Activated T-helper 17 cell treated with anti-CD3 and anti-CD28 coated beads, Interleukin-2, amount 50 U/mL, for 72 hours (primary cell): ENCODE results near the gene SPIN3. TPM values are rescaled to one million over a fixed set of nuclear protein-coding genes. Genes with fewer than 3 reads are reported as not detected.
"Not testable (repeated sequence)": the region's sequence is repeated elsewhere in the genome, so short reads cannot be mapped to it uniquely, and the experiment has no call there.

ENCODE experiments used
- ATAC-seq: fragments of 150-1000 bp; cut with Tn5 transposase; replicated peaks from 2 replicates; pipeline ENCODE4 v1.10.0; 2021; ENCODE audit warnings: mild to moderate bottlenecking, moderate library complexity
- H3K27ac Mint-ChIP-seq: one replicate; pipeline ENCODE4 v1.8.0; 2022; ENCODE audit warnings: mixed read lengths
- H3K27me3 Mint-ChIP-seq: one replicate; pipeline ENCODE4 v1.8.0; 2022; ENCODE audit warnings: mixed read lengths
- H3K36me3 Mint-ChIP-seq: one replicate; pipeline ENCODE4 v1.8.0; 2022; ENCODE audit warnings: low read depth, mild to moderate bottlenecking, mixed read lengths
- H3K4me1 Mint-ChIP-seq: one replicate; pipeline ENCODE4 v1.8.0; 2022; ENCODE audit warnings: mixed read lengths
- H3K4me3 Mint-ChIP-seq: one replicate; pipeline ENCODE4 v1.8.0; 2022; ENCODE audit warnings: mild to moderate bottlenecking, mixed read lengths
- H3K9me3 Mint-ChIP-seq: one replicate; pipeline ENCODE4 v1.8.0; 2022; ENCODE audit warnings: mixed read lengths
- total RNA-seq, 2 donors: library from RNA; stranded (reverse); gene quantifications; one replicate each; pipeline ENCODE4 v1.2.3, GENCODE V29; 2022

Gene SPIN3
- total RNA-seq = 10 to 100 TPM in 1 of 2 donors, 1 to 10 TPM in 1; 7.6 to 11.7 TPM

- no peaks in the 10 kb centered on the region for H3K27me3 Mint-ChIP-seq
- H3K9me3 Mint-ChIP-seq = no peaks in the 10 kb centered on the region
- peak within 1 kb of the TSS; percentile 84 for H3K27ac Mint-ChIP-seq
- H3K4me3 Mint-ChIP-seq = peak within 1 kb of the TSS; percentile 88
- peaks cover 12% of the 10 kb centered on the region for H3K4me1 Mint-ChIP-seq
- peak; percentile 98 for ATAC-seq
- H3K36me3 Mint-ChIP-seq = peaks cover 28% of the 10 kb centered on the region
These were observed at the start of gene SPIN3 for GRCh38 chrX:56995271-56995994. Gene SPIN3 (minus strand): TSS chrX:56995541. CDS start chrX:56994947, 594 bp downstream.

DNA sequence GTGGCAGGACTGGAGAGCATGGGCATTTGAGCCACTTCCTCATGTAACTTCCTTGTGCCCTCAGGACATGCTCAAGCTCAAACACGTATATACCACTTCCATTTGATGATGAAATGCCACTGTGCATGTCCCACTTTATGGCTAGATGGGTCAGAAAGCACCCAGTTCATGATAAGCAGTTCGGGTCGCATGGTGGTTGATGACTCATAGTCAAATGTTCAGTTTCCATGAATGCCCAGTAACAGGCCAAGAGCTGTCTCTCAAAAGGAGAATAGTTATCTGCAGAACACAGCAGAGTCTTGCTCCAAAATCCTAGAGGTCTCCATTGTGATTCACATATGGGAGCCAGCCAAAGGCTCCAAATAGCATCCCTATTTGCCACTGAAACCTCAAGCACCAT lies 48.9 kb upstream of the SPIN3 start:
- no peak overlapping the region for H3K27ac Mint-ChIP-seq
- ATAC-seq = no peak
- H3K4me3 Mint-ChIP-seq = no peak overlapping the region
- H3K4me1 Mint-ChIP-seq = no peaks in the 10 kb centered on the region
- no peaks in the 10 kb centered on the region for H3K9me3 Mint-ChIP-seq
- peaks cover 6% of the 10 kb centered on the region for H3K27me3 Mint-ChIP-seq
- H3K36me3 Mint-ChIP-seq = no peaks in the 10 kb centered on the region

DNA sequence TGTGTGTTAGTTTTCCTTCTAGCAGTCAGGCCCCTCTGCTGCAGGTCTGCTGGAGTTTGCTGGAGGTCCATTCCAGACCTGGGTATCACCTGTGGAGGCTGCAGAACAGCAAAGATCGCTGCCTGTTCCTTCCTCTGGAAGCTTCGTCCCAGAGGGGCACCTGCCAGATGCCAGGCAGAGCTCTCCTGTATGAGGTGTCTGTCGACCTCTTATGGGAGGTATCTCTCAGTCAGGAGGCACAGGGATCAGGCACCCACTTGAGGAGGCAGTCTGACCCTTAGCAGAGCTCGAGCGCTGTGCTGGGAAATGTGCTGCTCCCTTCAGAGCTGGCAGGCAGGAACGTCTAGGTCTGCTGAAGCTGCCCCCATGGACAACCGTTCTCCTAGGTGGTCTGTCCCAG lies 41.9 kb upstream of the SPIN3 start:
- not testable (repeated sequence) for H3K9me3 Mint-ChIP-seq, H3K4me1 Mint-ChIP-seq, H3K27me3 Mint-ChIP-seq, H3K36me3 Mint-ChIP-seq, ATAC-seq, H3K27ac Mint-ChIP-seq, H3K4me3 Mint-ChIP-seq

DNA sequence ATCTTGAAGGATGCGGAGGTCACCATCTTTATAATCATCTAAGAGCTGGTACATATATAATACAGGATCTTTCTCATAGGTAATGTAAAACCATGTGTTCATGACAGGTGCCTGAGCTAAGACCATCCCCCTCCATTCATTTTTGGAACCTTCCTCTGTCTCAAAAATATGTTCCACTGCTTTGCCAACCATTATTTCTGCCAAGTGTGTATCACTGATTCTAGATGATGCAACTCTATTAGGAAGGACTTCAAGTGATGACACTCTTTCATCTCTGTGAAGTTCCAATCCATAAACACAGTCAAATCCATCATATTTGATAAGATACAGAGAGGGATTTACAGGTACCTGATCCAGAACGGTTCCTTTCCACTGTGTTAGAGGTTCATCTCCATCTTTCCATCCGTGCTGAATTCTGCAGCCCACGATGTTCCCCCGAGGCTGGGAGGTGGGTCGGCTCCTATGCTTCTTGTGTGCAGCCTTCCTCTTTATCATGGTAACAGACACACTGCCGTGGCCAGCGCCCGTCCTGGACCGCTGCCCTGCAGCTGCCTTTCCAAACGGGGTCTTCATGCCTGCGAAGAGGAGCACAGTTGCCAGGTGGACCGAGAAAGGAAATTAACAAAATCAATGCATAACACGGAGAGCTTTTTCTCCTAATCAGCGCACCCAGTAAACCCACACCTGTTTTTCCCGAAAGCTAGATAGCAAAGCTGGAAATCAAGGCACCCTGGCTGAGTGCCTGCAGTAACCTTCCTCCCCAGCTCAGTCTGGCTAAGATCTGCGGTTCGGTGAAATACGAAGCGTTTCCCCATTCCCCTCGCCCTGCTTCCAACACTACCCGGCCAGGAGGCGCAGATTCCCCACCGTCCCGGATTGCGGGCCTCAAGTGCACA lies 718 bp downstream of the SPIN3 start:
- peak overlapping the region; percentile 88 for H3K4me3 Mint-ChIP-seq
- H3K27ac Mint-ChIP-seq = peak overlapping the region; percentile 84
- ATAC-seq = peak; percentile 38
- H3K36me3 Mint-ChIP-seq = peaks cover 28% of the 10 kb centered on the region
- peaks cover 12% of the 10 kb centered on the region for H3K4me1 Mint-ChIP-seq
- no peaks in the 10 kb centered on the region for H3K9me3 Mint-ChIP-seq
- H3K27me3 Mint-ChIP-seq = no peaks in the 10 kb centered on the region

DNA sequence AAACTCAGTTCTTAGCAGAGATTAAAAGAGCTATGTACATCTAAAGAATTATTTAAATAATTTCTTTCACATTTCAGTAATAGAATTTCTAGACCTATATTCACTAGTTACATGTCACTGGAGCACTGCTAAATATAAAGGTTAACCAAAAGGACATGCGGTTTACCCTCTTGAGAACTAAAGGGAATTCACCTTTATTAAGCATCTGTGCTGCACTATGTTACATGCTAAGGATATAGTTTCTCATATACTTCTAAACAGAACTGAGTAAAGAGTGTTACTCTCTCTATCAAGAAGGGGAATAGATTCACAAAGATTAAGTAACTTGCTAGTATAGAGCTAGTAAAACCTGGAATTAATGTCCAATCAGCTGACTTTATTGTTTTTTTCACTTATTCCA lies 7.6 kb downstream of the SPIN3 start:
- Mint-ChIP-seq H3K36me3 (peaks cover 51% of the 10 kb centered on the region), H3K4me1 (peaks cover 22% of the 10 kb centered on the region), H3K27me3 (no peaks in the 10 kb centered on the region), H3K27ac (no peak overlapping the region), H3K4me3 (no peak overlapping the region), H3K9me3 (no peaks in the 10 kb centered on the region)
- no peak for ATAC-seq

DNA sequence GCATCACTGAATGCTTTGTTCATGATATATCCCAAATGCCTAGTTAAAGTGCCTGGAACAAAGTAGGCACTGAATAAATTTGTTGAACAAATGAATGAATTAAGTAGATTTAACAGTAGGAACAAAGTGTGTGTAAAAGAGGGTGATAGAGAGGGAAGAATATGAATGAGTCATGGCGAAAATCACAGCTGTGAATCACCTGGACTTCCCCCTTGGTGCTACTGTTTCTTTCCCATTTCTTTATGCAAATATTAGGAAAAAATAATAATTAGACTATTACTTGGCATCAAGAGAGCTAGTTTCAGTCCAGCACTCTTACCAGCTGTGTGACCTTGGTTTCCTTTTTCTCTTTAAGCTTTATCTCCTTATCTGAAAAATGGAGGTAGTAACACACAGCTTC lies 9.2 kb downstream of the SPIN3 start:
- H3K36me3 Mint-ChIP-seq = peaks cover 41% of the 10 kb centered on the region
- ATAC-seq = peak; percentile 73
- H3K27me3 Mint-ChIP-seq = no peaks in the 10 kb centered on the region
- peaks cover 16% of the 10 kb centered on the region for H3K4me1 Mint-ChIP-seq
- H3K9me3 Mint-ChIP-seq = no peaks in the 10 kb centered on the region
- H3K4me3 Mint-ChIP-seq = peak overlapping the region; percentile 20
- H3K27ac Mint-ChIP-seq = peak overlapping the region; percentile 86

DNA sequence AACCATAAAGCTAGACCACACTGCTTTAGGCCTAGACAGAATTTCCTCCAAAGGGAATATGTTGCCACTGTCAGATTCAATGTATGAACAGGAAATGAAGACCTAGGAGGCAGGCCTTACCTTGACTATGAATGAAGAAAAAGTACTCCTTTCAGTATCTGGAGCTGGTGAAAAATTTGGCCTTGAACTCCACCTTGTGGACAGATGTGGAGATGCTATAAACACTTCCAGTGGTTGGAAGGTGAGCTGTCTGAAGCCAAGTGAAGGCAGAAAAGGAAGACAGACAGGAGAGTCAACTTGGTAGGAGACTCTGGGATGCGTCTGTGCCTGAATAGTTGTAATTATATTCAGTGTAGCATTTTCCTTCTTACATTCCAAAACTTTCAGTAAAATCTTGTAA lies 17.2 kb downstream of the SPIN3 start:
- Mint-ChIP-seq H3K4me3 (no peak overlapping the region), H3K27me3 (no peaks in the 10 kb centered on the region), H3K4me1 (no peaks in the 10 kb centered on the region), H3K27ac (no peak overlapping the region), H3K36me3 (peaks cover 58% of the 10 kb centered on the region), H3K9me3 (no peaks in the 10 kb centered on the region)
- ATAC-seq = peak; percentile 67

DNA sequence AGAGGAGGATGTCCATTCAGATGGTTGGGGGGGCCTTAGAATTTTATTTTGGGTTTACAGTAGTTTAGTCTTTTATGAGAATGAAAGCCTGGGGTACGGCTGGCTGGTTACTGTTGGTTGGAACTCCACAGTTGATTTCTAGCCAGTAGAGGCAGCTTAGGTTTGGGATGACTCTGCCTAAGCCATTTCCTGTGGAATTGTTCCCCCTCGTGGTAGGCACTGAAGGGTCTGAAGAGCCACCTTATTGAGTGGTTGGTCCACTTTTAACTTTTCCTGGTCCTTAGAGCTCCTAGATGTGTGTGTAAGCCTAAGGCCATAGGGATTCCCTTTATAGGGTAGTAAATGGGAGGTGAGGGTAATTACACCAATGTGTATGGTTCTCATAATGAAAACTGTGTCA lies 19.7 kb downstream of the SPIN3 start:
- H3K9me3 Mint-ChIP-seq = no peaks in the 10 kb centered on the region
- H3K4me3 Mint-ChIP-seq = no peak overlapping the region
- peaks cover 54% of the 10 kb centered on the region for H3K36me3 Mint-ChIP-seq
- H3K4me1 Mint-ChIP-seq = no peaks in the 10 kb centered on the region
- H3K27me3 Mint-ChIP-seq = no peaks in the 10 kb centered on the region
- H3K27ac Mint-ChIP-seq = no peak overlapping the region
- no peak for ATAC-seq

DNA sequence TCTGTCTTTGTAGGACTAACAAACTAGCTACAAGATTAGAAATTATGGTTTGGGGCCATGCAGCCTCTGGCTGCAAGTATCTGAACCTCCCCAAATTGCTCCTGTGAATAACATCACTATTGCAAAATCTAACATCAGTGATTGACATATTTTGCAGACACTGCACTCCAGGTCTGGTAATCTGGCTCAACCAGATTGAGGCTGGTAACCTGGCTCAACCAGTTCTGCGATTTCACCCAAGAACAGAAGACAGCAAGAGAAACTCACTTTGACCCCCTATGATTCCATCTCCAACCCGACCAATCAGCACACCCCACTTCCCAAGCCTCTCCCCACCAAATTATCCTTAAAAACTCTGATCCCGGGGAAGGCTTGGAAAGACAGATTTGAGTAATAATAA lies 20.9 kb downstream of the SPIN3 start:
- Mint-ChIP-seq H3K4me3 (no peak overlapping the region), H3K27me3 (no peaks in the 10 kb centered on the region), H3K9me3 (no peaks in the 10 kb centered on the region), H3K4me1 (no peaks in the 10 kb centered on the region), H3K27ac (no peak overlapping the region), H3K36me3 (peaks cover 51% of the 10 kb centered on the region)
- no peak for ATAC-seq

- Mint-ChIP-seq H3K27me3 (no peaks in the 10 kb centered on the region), H3K27ac (no peak overlapping the region), H3K9me3 (no peaks in the 10 kb centered on the region), H3K4me3 (no peak overlapping the region), H3K4me1 (no peaks in the 10 kb centered on the region), H3K36me3 (peaks cover 14% of the 10 kb centered on the region)
- no peak for ATAC-seq
These were observed 25.8 kb downstream of the SPIN3 start for GRCh38 chrX:56969559-56969958.

DNA sequence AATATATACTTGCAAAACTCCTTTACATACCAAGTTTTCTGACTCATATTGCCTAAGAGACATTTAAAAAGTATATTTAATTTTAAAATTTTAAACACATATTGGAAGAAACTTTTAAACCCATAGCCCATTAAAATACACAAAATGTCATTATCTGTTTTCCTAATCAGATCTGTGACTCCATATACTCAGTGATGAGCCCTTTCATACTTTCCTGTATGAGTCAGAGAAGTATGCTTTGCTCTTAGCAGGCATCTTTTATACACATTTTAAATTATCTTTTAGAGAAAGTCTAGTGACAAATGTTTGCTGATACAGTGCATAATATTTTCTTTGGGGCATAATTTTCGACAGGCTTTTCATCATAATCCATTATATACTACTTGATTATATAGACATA lies 26.4 kb downstream of the SPIN3 start:
- no peaks in the 10 kb centered on the region for H3K4me1 Mint-ChIP-seq
- peaks cover 12% of the 10 kb centered on the region for H3K36me3 Mint-ChIP-seq
- H3K9me3 Mint-ChIP-seq = no peaks in the 10 kb centered on the region
- no peak for ATAC-seq
- H3K4me3 Mint-ChIP-seq = no peak overlapping the region
- H3K27me3 Mint-ChIP-seq = no peaks in the 10 kb centered on the region
- no peak overlapping the region for H3K27ac Mint-ChIP-seq

DNA sequence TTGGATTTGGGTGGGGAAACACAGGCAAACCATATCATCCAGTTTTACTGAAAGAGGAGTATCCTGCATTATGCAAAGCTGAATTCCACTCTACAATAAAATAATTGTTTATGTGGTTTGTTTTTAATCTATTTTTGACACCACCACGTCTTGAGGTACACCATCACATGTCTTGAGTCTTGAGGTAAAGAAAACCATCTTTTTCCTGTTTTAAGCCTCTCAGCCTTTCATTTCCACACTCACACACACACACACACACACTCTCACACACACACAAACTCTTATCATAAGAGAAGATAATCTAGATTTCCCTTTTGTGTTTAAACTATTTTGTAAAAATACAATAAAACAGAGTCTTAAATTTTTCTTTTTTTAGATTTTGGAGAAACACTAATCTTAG lies 32.0 kb downstream of the SPIN3 start:
- H3K36me3 Mint-ChIP-seq = peaks cover 10% of the 10 kb centered on the region
- H3K4me1 Mint-ChIP-seq = no peaks in the 10 kb centered on the region
- ATAC-seq = no peak
- no peak overlapping the region for H3K4me3 Mint-ChIP-seq
- no peaks in the 10 kb centered on the region for H3K27me3 Mint-ChIP-seq
- H3K9me3 Mint-ChIP-seq = no peaks in the 10 kb centered on the region
- no peak overlapping the region for H3K27ac Mint-ChIP-seq

DNA sequence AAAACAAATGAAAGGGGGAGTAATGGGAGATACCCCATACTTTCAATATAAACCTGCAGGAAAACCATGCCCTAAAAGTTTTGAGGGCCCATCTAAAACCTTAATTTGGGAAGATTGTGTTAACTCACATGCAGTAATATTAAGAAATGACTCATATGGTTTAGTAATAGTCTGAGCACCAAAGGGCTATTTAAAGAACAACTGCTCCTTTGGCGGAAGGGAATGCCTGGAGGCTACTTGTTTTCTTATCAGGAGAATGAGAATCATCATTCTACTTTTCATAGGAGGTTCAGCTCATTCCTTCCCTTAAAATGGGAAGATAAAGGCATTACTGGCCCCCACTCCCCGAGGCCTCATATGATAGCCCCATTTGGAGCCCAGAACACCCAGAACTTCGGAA lies 47.6 kb downstream of the SPIN3 start:
- Mint-ChIP-seq H3K4me3 (no peak overlapping the region), H3K9me3 (peaks cover 3% of the 10 kb centered on the region), H3K4me1 (no peaks in the 10 kb centered on the region), H3K27ac (no peak overlapping the region), H3K36me3 (no peaks in the 10 kb centered on the region), H3K27me3 (no peaks in the 10 kb centered on the region)
- ATAC-seq = no peak

DNA sequence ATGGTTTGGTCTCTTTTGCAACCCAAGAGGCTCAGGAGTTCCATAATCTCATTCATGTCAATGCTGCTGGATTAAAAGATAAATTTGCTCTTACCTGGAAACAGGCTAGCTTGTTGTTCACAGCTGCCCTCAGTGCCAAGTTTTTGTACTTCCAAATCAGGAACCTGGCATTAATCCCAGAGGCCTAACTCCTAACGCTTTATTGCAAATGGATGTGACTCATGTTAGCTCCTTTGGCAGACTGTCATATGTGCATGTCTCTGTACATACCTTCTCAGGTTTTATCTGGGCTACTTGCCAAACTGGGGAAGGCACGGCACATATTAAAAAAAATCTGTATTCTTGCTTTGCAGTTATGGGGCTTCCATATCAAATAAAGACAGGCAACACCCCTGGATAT lies 49.1 kb downstream of the SPIN3 start:
- not testable (repeated sequence) for ATAC-seq, H3K27me3 Mint-ChIP-seq, H3K4me3 Mint-ChIP-seq, H3K36me3 Mint-ChIP-seq, H3K4me1 Mint-ChIP-seq, H3K27ac Mint-ChIP-seq, H3K9me3 Mint-ChIP-seq

DNA sequence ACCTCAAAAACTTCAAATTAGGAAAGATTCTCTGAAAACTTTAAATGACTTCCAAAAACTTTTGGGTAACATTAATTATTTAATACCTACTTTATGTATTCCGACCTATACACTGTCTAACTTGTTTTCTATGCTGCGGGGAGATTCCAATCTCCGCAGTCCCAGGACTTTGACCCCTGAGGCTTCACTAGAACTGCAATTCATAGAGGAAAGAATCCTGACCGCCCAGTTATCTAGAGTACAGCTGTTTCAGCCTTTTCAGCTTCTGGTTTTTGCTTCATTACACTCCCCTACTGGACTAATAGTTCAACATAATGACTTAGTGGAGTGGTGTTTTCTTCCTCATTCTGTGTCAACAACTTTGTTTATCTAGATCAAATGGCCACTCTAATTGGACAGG lies 50.1 kb downstream of the SPIN3 start:
- not testable (repeated sequence) for H3K27me3 Mint-ChIP-seq

More for the DNA sequence above, 50.1 kb downstream of the SPIN3 start:
- H3K27ac Mint-ChIP-seq, H3K4me3 Mint-ChIP-seq, H3K4me1 Mint-ChIP-seq, ATAC-seq, H3K36me3 Mint-ChIP-seq, H3K9me3 Mint-ChIP-seq: not testable (repeated sequence)
